ENCODE data around the gene RAD51D. TPM values are rescaled to one million over a fixed set of nuclear protein-coding genes. Genes with fewer than 3 reads are reported as not detected.
A peak's percentile ranks its signal among the peaks of the same experiment; 100 is the strongest.

RAD51D gene
- total and polyA plus RNA-seq, 2 donors (not counting 1 experiment from before 2014, with no cell fraction given) = 12.6 to 15.6 TPM

DNA sequence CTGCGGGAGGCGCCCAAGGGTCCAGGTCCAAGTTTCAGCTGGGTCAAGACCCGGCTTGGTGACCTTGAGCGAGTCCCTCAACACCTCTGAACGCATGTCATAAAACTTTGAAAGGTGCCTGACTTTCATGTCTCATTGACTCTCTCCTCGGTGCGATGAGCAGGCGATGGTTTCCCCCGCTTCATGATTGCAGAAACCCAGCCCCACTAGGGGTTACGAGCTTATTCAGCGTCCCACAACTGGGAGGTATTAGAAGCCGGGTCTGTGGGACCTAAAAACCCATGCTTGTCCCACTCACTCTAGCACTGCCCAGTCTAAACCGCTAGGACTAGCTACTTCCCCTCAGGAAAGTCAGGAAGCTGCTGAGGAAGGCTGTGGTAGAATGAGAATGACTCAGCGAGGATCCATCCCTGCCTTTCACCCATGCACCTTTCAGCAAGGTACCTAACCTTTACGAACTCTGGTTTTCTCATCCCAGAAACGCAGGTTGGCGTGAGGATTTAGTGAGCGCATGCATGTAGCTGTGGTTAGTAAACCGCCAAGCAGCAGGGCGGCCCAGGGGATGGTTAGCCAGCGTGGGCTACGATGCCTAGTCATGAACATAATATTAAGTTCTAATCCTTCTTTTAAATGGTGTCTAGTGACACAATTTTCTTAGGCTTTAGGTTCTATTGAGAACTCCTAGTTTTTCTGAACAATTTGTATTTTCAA lies 29.9 kb downstream of the RAD51D start:
- Histone ChIP-seq H2AFZ (ENCODE audit: low read length) (peak overlapping the region; percentile 50), H3K9me3 (ENCODE audit: control insufficient read depth, insufficient read depth, low read depth, low read length) (no peaks in the 10 kb centered on the region), H3K27me3 (ENCODE audit: control insufficient read depth, insufficient read depth, low read length) (no peaks in the 10 kb centered on the region), H3K9ac (ENCODE audit: insufficient read depth, low read length) (no peak overlapping the region), H3K4me1 (ENCODE audit: control insufficient read depth, extremely low read depth, insufficient read depth, low read length) (peaks cover 8% of the 10 kb centered on the region), H4K20me1 (ENCODE audit: control insufficient read depth, extremely low read depth, insufficient read depth, low read length) (no peaks in the 10 kb centered on the region), H3K36me3 (ENCODE audit: control insufficient read depth, insufficient read depth, low read length) (no peaks in the 10 kb centered on the region), H3K4me3 (replicated peaks in 1 of 4; ENCODE audit: control extremely low read depth in 1 of 4, insufficient read depth in 1 of 4, low read depth in 3 of 4, low read length in 4 of 4) (peak overlapping the region in 2 of 4 experiments; percentile 42 to 46), H3K4me2 (ENCODE audit: extremely low read depth, insufficient read depth, low read length) (no peak overlapping the region), H3K27ac (ENCODE audit: insufficient read depth, low read length) (peak overlapping the region; percentile 33), H3K79me2 (ENCODE audit: control insufficient read depth, insufficient read depth, low read length) (peaks cover 34% of the 10 kb centered on the region)
- no peak for TF ChIP-seq EZH2 (IDR thresholded peaks at IDR 0.05; ENCODE audit: low read length, missing control alignments)
- TF ChIP-seq CTCF (conservative IDR thresholded peaks at IDR 0.05 in 1 of 2, IDR thresholded peaks at IDR 0.05 in 1 of 2; ENCODE audit: low read depth in 1 of 2, low read length in 2 of 2) = no peak
- DNase-seq (ENCODE audit: low read depth in 2 of 2) = peak in 1 of 2 donors; percentile 47

DNA sequence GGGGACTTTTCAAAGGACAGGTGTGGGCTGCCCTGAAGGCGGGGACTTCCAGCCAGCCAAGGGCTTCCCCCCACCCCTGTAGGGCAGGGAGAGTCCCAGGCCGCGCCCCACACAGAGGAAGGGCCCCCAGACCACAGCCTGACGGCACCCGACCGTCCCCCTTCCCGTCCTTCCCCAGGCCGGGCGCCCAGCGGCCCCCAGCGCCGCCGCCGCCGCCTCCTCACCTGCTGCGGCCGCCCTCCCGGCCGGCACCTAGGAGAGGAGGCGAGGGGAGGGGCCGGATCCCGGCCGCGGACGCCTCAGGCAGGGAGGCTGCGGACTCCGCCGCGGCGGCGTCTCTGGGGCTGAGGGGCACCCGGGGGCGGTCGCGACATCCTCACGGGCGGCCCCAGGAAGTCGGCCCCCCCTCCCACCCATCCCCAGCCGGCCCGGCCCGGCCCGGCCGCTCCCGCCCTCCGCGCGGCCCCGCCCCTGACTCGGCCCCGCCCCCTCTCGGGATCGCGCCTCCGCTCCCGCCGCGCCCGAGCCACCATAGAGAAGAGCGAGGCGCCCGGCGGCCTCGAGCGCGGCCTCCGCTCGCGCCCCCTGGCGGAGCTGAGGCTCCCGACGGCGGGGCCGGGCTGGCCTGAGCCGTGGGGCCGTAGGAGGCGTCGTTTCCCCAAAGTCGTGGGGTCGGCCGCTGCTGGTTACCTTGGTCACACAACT lies 30.6 kb downstream of the RAD51D start:
- Histone ChIP-seq H3K27me3 (ENCODE audit: control insufficient read depth, insufficient read depth, low read length) (no peaks in the 10 kb centered on the region), H3K9me3 (ENCODE audit: control insufficient read depth, insufficient read depth, low read depth, low read length) (no peaks in the 10 kb centered on the region), H2AFZ (ENCODE audit: low read length) (peak overlapping the region; percentile 50), H3K4me2 (ENCODE audit: extremely low read depth, insufficient read depth, low read length) (peak overlapping the region; percentile 94), H3K27ac (ENCODE audit: insufficient read depth, low read length) (peak overlapping the region; percentile 75), H3K4me3 (replicated peaks in 1 of 4; ENCODE audit: control extremely low read depth in 1 of 4, insufficient read depth in 1 of 4, low read depth in 3 of 4, low read length in 4 of 4) (peak overlapping the region; percentile 54 to 96 (median 84)), H3K4me1 (ENCODE audit: control insufficient read depth, extremely low read depth, insufficient read depth, low read length) (peaks cover 5% of the 10 kb centered on the region), H3K9ac (ENCODE audit: insufficient read depth, low read length) (peak overlapping the region; percentile 76), H4K20me1 (ENCODE audit: control insufficient read depth, extremely low read depth, insufficient read depth, low read length) (no peaks in the 10 kb centered on the region), H3K79me2 (ENCODE audit: control insufficient read depth, insufficient read depth, low read length) (peaks cover 40% of the 10 kb centered on the region), H3K36me3 (ENCODE audit: control insufficient read depth, insufficient read depth, low read length) (no peaks in the 10 kb centered on the region)
- TF ChIP-seq CTCF (conservative IDR thresholded peaks at IDR 0.05 in 1 of 2, IDR thresholded peaks at IDR 0.05 in 1 of 2; ENCODE audit: low read depth in 1 of 2, low read length in 2 of 2) = peak; percentile 37 to 71
- no peak for TF ChIP-seq EZH2 (IDR thresholded peaks at IDR 0.05; ENCODE audit: low read length, missing control alignments)
- peak; percentile 68 to 75 for DNase-seq (ENCODE audit: low read depth in 2 of 2)

DNA sequence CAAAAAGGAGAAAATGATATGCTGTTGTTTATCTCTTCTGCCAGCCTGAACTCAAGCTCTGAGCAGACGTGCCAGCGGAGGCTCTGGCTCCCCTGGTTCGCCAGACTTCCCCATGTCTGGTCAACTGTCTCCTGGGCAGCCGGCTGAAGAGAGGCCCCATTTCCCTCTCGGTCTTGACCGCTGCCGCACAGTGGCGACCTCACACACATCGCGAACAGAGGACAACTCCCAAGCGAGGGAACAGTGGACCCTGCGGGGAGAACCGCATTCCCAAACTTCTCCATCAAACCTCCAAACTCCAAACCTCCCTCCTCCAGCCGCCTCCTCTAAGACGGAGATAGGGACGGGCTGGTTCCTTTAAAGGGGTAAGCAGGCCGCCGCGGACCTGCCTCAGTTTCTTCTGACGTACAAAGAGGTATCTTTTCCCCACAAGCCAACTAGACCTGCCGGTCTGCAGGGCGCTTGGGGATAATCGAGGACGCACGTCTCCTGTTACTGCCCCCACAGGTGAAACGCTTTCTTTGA lies 31.2 kb downstream of the RAD51D start:
- Histone ChIP-seq H3K9me3 (ENCODE audit: control insufficient read depth, insufficient read depth, low read depth, low read length) (no peaks in the 10 kb centered on the region), H4K20me1 (ENCODE audit: control insufficient read depth, extremely low read depth, insufficient read depth, low read length) (no peaks in the 10 kb centered on the region), H3K27me3 (ENCODE audit: control insufficient read depth, insufficient read depth, low read length) (no peaks in the 10 kb centered on the region)

More for the DNA sequence above, 31.2 kb downstream of the RAD51D start:
- H3K9ac ChIP-seq (ENCODE audit: insufficient read depth, low read length) = peak overlapping the region; percentile 76
- H3K4me3 ChIP-seq (replicated peaks in 1 of 4; ENCODE audit: control extremely low read depth in 1 of 4, insufficient read depth in 1 of 4, low read depth in 3 of 4, low read length in 4 of 4) = peak overlapping the region; percentile 54 to 96 (median 84)
- H2AFZ ChIP-seq (ENCODE audit: low read length) = peak overlapping the region; percentile 4
- peak overlapping the region; percentile 94 for H3K4me2 ChIP-seq (ENCODE audit: extremely low read depth, insufficient read depth, low read length)
- H3K79me2 ChIP-seq (ENCODE audit: control insufficient read depth, insufficient read depth, low read length) = peaks cover 47% of the 10 kb centered on the region
- H3K4me1 ChIP-seq (ENCODE audit: control insufficient read depth, extremely low read depth, insufficient read depth, low read length) = peaks cover 5% of the 10 kb centered on the region
- TF ChIP-seq CTCF (conservative IDR thresholded peaks at IDR 0.05 in 1 of 2, IDR thresholded peaks at IDR 0.05 in 1 of 2; ENCODE audit: low read depth in 1 of 2, low read length in 2 of 2) (no peak), EZH2 (IDR thresholded peaks at IDR 0.05; ENCODE audit: low read length, missing control alignments) (no peak)
- no peaks in the 10 kb centered on the region for H3K36me3 ChIP-seq (ENCODE audit: control insufficient read depth, insufficient read depth, low read length)
- peak; percentile 42 to 52 for DNase-seq (ENCODE audit: low read depth in 2 of 2)
- H3K27ac ChIP-seq (ENCODE audit: insufficient read depth, low read length) = peak overlapping the region; percentile 75

All from fibroblast of lung (primary cell).